Hepatocyte (in vitro differentiated cells): Measurements from ENCODE around the gene UBA6. TPM values are rescaled to one million over a fixed set of nuclear protein-coding genes. Genes with fewer than 3 reads are reported as not detected.

ENCODE experiments used
- DNase-seq: peaks from one replicate; pipeline ENCODE4 v3.0.0-alpha.2; 2016; ENCODE audit warnings: low spot score
- H2AFZ ChIP-seq: fragments of 200-600 bp; sonication (generic); 2 replicates; pipeline ENCODE4 v1.6.0; 2016; ENCODE audit warnings: antibody characterized with exemption, mild to moderate bottlenecking
- H3K27ac ChIP-seq: fragments of 200-600 bp; sonication (generic); 2 replicates; pipeline ENCODE4 v1.5.1; 2016; ENCODE audit warnings: mild to moderate bottlenecking
- H3K27me3 ChIP-seq: fragments of 200-600 bp; sonication (generic); 2 replicates; pipeline ENCODE4 v1.6.1; 2016
- H3K36me3 ChIP-seq: fragments of 200-600 bp; sonication (generic); replicated peaks from 2 replicates; pipeline ENCODE4 v1.5.1; 2016; ENCODE audit warnings: low read depth; ENCODE audit not compliant: insufficient read depth
- H3K4me1 ChIP-seq: fragments of 200-600 bp; sonication (generic); 2 replicates; pipeline ENCODE4 v1.5.1; 2016; ENCODE audit warnings: mild to moderate bottlenecking, moderate library complexity; ENCODE audit not compliant: insufficient read depth
- H3K4me2 ChIP-seq: fragments of 200-600 bp; sonication (generic); 2 replicates; pipeline ENCODE4 v1.6.0; 2016
- H3K4me3 ChIP-seq: fragments of 200-600 bp; sonication (generic); 2 replicates; pipeline ENCODE4 v1.5.1; 2016; ENCODE audit warnings: mild to moderate bottlenecking
- H3K79me2 ChIP-seq: fragments of 200-600 bp; sonication (generic); 2 replicates; pipeline ENCODE4 v1.6.0; 2017; ENCODE audit warnings: mild to moderate bottlenecking
- H3K9me2 ChIP-seq: fragments of 200-600 bp; sonication (generic); replicated peaks from 2 replicates; pipeline ENCODE4 v1.6.0; 2017; ENCODE audit warnings: mild to moderate bottlenecking; ENCODE audit not compliant: insufficient read depth
- H3K9me3 ChIP-seq: fragments of 200-600 bp; sonication (generic); 2 replicates; pipeline ENCODE4 v1.5.1; 2016; ENCODE audit warnings: low read depth, mild to moderate bottlenecking
- H4K20me1 ChIP-seq: fragments of 200-600 bp; sonication (generic); 2 replicates; pipeline ENCODE4 v1.6.0; 2016; ENCODE audit warnings: mild to moderate bottlenecking; ENCODE audit not compliant: insufficient read depth, poor library complexity, severe bottlenecking
- CTCF ChIP-seq: fragments of 200-600 bp; sonication (generic); IDR thresholded peaks from 2 replicates; pipeline ENCODE4 v1.5.1; 2016; ENCODE audit warnings: antibody characterized with exemption, mild to moderate bottlenecking; ENCODE audit not compliant: poor library complexity
- EZH2 ChIP-seq: fragments of 200-600 bp; sonication (generic); IDR thresholded peaks from 2 replicates; pipeline ENCODE4 v1.6.1; 2016; ENCODE audit warnings: antibody characterized with exemption, mild to moderate bottlenecking, borderline replicate concordance
- EZH2phosphoT487 ChIP-seq: fragments of 200-600 bp; sonication (generic); IDR thresholded peaks from one replicate; pipeline ENCODE4 v1.6.1; 2018; ENCODE audit warnings: antibody characterized with exemption, mild to moderate bottlenecking, low read depth, moderate library complexity; ENCODE audit not compliant: unreplicated experiment, severe bottlenecking
- WGBS: methylation state at CpG from one replicate; pipeline ENCODE4 v1.1.6; 2016; ENCODE audit warnings: low lambda C conversion rate; ENCODE audit errors: missing lambda C conversion rate; 5-methylcytosine and 5-hydroxymethylcytosine counted together
- polyA plus RNA-seq: library from polyadenylated mRNA; unstranded; fragments of >200 nt; fragmentation: Nextera tagmentation; extraction: Ambion mirVana; gene quantifications from 2 replicates; pipeline ENCODE4 v1.2.1, GENCODE V29; 2016
- total RNA-seq: library from RNA; depleted of rRNA; stranded (reverse); fragments of >200 nt; gene quantifications from 2 replicates; pipeline ENCODE4 v1.2.3, GENCODE V29; 2014

UBA6 gene
- total and polyA plus RNA-seq, 2 experiments from 2014 or later, result 15.8 to 123 TPM

- H3K79me2 ChIP-seq, result no peaks in the 10 kb centered on the region
- no peak overlapping the region for H3K27ac ChIP-seq
- DNase-seq, result no peak
- no peaks in the 10 kb centered on the region for H3K4me1 ChIP-seq
- H3K4me3 ChIP-seq, result no peak overlapping the region
- H3K9me3 ChIP-seq, result no peaks in the 10 kb centered on the region
- TF ChIP-seq CTCF (no peak), EZH2phosphoT487 (no peak), EZH2 (no peak)
- no peak overlapping the region for H2AFZ ChIP-seq
- no peak overlapping the region for H3K4me2 ChIP-seq
- no peaks in the 10 kb centered on the region for H3K27me3 ChIP-seq
- 98% methylated on average over 5 of the region's 5 CpGs for WGBS
- H3K9me2 ChIP-seq, result no peaks in the 10 kb centered on the region
- no peaks in the 10 kb centered on the region for H3K36me3 ChIP-seq
- H4K20me1 ChIP-seq, result no peaks in the 10 kb centered on the region
Observed at GRCh38 chr4:67615119-67615518, 85.8 kb downstream of the UBA6 start.

GRCh38 chr4:67614186-67614585 lies 86.8 kb downstream of the UBA6 start:
- H3K4me2 ChIP-seq, result no peak overlapping the region
- no peak for DNase-seq
- over 99% methylated on average over 4 of the region's 4 CpGs for WGBS
- no peaks in the 10 kb centered on the region for H3K36me3 ChIP-seq
- no peaks in the 10 kb centered on the region for H3K79me2 ChIP-seq
- H3K27me3 ChIP-seq, result no peaks in the 10 kb centered on the region
- no peak overlapping the region for H3K4me3 ChIP-seq
- no peak overlapping the region for H2AFZ ChIP-seq
- H3K9me2 ChIP-seq, result no peaks in the 10 kb centered on the region
- TF ChIP-seq CTCF (no peak), EZH2phosphoT487 (no peak), EZH2 (no peak)
- H4K20me1 ChIP-seq, result no peaks in the 10 kb centered on the region
- H3K9me3 ChIP-seq, result no peaks in the 10 kb centered on the region
- H3K4me1 ChIP-seq, result no peaks in the 10 kb centered on the region
- no peak overlapping the region for H3K27ac ChIP-seq

- TF ChIP-seq EZH2 (no peak), EZH2phosphoT487 (no peak), CTCF (no peak)
- Histone ChIP-seq H3K36me3 (no peaks in the 10 kb centered on the region), H4K20me1 (no peaks in the 10 kb centered on the region), H3K27ac (no peak overlapping the region), H3K9me3 (no peaks in the 10 kb centered on the region), H3K9me2 (no peaks in the 10 kb centered on the region), H3K79me2 (no peaks in the 10 kb centered on the region), H3K4me3 (no peak overlapping the region), H3K27me3 (no peaks in the 10 kb centered on the region), H3K4me2 (no peak overlapping the region), H3K4me1 (no peaks in the 10 kb centered on the region), H2AFZ (no peak overlapping the region)
- 89% methylated on average over 4 of the region's 4 CpGs for WGBS
- DNase-seq, result no peak
Observed at GRCh38 chr4:67608027-67608426, 92.9 kb downstream of the UBA6 start.

- no peak for DNase-seq
- Histone ChIP-seq H3K36me3 (no peaks in the 10 kb centered on the region), H3K4me1 (no peaks in the 10 kb centered on the region), H3K27ac (no peak overlapping the region), H3K9me3 (no peaks in the 10 kb centered on the region), H3K79me2 (no peaks in the 10 kb centered on the region), H3K4me3 (no peak overlapping the region), H3K4me2 (no peak overlapping the region), H4K20me1 (no peaks in the 10 kb centered on the region), H2AFZ (no peak overlapping the region), H3K27me3 (no peaks in the 10 kb centered on the region), H3K9me2 (no peaks in the 10 kb centered on the region)
- TF ChIP-seq EZH2 (no peak), CTCF (no peak), EZH2phosphoT487 (no peak)
- WGBS, result 48% methylated on average over 3 of the region's 3 CpGs
Observed at GRCh38 chr4:67604749-67605148, 96.2 kb downstream of the UBA6 start.
